ENCODE results near the gene CHRNE.
"Not testable (repeated sequence)": the region's sequence is repeated elsewhere in the genome, so short reads cannot be mapped to it uniquely, and the experiment has no call there.

Gene CHRNE

DNA sequence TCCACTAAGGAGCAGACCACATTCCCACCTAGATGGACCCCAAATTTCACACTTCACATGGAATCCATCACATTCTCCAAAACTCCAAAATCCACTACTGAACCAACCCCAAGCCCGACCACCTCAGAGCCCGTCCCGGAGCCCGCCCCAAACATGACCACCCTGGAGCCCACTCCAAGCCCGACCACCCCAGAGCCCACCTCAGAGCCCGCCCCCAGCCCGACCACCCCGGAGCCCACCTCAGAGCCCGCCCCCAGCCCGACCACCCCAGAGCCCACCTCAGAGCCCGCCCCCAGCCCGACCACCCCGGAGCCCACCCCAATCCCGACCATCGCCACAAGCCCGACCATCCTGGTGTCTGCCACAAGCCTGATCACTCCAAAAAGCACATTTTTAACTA is 30.7 kb upstream of the CHRNE start:
- no peak overlapping the region for H3K27ac ChIP-seq
- TF ChIP-seq CTCF (IDR thresholded peaks at IDR 0.05) (no peak), ZFX (IDR thresholded peaks at IDR 0.05; ENCODE audit: borderline replicate concordance) (no peak)

DNA sequence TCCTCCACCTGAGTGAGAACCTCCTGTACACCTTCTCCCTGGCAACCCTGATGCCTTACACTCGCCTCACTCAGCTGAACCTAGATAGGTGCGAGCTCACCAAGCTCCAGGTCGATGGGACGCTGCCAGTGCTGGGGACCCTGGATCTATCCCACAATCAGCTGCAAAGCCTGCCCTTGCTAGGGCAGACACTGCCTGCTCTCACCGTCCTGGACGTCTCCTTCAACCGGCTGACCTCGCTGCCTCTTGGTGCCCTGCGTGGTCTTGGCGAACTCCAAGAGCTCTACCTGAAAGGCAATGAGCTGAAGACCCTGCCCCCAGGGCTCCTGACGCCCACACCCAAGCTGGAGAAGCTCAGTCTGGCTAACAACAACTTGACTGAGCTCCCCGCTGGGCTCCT is 29.9 kb upstream of the CHRNE start:
- no peak for TF ChIP-seq ZFX (IDR thresholded peaks at IDR 0.05; ENCODE audit: borderline replicate concordance)

DNA sequence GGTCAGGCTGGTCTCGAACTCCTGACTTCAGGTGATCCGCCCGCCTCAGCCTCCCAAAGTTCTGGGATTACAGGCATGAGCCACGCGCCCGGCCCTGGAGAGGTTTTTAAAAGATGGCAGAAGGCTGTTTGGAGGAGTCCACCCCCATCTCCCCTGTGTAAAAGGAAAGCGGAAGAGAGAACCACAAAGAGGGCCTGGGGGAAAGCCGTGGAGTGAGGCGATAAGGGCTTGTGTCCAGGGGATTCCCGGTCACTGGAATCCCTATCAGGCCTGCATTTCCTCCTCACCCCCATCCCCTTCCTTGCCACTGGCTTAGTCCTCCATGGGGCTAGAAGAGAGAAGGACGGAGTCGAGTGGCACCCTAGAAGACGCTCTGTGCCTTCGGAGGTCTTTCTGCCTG is 29.1 kb upstream of the CHRNE start, which contains the start of gene GP1BA:
GP1BA (plus strand) TSS at position 315 of the 400 bp plus-strand sequence. CDS start 328 bp downstream, outside the sequence.
- TF ChIP-seq ZFX (IDR thresholded peaks at IDR 0.05; ENCODE audit: borderline replicate concordance) (no peak), CTCF (IDR thresholded peaks at IDR 0.05) (no peak)
- no peak within 1 kb of the TSS for H3K27ac ChIP-seq

More for the DNA sequence above, 29.9 kb upstream of the CHRNE start:
- no peak overlapping the region for H3K27ac ChIP-seq

- TF ChIP-seq CTCF (IDR thresholded peaks at IDR 0.05), result no peak
- TF ChIP-seq ZFX (IDR thresholded peaks at IDR 0.05; ENCODE audit: borderline replicate concordance), result no peak
- H3K27ac ChIP-seq, result no peak overlapping the region
Measured at GRCh38 chr17:4928881-4929280, 26.0 kb upstream of the CHRNE start.

DNA sequence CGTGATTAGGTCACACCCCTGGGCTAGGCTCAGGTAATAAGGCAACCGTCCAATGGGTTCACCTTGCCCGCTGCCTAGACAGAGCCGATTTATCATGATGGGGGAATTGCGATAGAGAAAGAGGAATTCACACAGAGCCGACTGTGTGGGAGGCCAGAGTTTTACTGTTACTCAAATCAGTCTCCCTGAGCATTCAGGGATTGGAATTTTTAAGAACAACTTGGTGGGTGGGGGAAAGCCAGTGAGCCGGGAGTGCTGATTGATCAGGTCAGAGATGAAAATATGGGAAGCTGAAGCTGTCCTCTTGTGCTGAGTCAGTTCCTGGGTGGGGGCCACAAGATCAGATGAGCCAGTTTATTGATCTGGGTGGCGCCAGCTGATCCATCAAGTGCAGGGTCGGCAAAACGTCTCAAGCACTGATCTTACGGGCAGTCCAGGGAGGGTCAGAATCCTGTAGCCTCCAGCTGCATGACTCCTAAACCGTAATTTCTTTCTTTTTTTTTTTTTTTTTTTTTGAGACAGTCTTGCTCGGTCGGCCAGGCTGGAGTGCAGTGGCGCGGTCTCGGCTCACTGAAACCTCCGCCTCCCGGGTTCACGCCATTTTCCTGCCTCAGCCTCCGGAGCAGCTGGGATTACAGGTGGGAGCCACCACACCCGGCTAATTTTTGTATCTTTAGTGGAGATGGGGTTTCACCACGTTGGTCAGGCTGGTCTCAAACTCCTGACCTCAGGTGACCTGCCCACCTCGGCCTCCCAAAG is 23.9 kb upstream of the CHRNE start:
- not testable (repeated sequence) for H3K27ac ChIP-seq

DNA sequence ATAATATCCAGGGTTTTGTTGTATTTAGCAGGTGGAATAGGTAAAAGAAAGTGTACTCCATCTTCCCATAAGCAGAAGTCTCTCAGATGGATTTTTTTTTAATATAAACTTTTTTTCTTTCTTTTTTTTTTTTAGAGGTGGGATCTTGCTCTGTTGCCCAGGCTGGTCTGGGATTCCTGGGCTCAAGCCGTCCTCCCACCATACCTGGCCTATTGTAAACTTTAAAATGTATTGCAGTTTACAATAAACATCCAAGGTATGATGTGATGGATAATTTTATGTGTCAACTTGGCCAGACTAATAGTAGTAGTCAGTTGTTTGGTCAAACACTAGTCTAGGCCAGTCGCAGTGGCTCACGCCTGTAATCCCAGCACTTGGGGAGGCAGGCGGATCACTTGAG is 18.4 kb upstream of the CHRNE start:
- no peak for TF ChIP-seq CTCF (IDR thresholded peaks at IDR 0.05)
- TF ChIP-seq ZFX (IDR thresholded peaks at IDR 0.05; ENCODE audit: borderline replicate concordance), result no peak
- no peak overlapping the region for H3K27ac ChIP-seq

DNA sequence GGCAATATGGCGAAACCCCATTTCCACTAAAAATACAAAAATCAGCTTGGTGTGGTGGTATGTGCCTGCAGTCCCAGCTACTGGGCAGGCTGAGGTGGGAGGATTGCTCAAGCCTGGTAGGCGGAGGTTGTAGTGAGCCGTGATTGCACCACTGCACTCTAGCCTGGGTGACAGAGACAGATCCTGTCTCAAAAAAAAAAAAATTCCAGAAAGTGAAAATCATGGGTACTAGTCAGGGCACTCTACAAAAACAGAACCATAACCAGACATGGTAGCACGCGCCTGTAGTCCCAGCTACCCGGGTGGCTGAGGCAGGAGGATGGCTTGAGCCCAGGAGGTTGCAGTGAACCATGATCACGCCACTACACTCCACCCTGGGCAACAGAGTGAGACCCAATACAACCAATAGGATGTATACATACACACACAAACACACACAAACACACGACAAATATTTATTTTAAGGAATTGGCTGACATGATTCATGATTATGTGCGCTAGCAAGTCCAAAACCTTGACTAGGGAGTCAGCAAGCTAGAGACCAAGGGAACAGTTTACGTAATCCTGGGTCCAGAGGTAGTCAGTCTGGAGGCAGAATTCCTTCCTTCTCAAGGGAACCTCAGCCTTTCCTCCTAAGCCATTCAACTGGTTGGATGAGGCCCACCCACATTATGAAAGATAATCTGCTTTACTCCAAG is 17.6 kb upstream of the CHRNE start:
- TF ChIP-seq CTCF (IDR thresholded peaks at IDR 0.05), result no peak
- no peak overlapping the region for H3K27ac ChIP-seq

DNA sequence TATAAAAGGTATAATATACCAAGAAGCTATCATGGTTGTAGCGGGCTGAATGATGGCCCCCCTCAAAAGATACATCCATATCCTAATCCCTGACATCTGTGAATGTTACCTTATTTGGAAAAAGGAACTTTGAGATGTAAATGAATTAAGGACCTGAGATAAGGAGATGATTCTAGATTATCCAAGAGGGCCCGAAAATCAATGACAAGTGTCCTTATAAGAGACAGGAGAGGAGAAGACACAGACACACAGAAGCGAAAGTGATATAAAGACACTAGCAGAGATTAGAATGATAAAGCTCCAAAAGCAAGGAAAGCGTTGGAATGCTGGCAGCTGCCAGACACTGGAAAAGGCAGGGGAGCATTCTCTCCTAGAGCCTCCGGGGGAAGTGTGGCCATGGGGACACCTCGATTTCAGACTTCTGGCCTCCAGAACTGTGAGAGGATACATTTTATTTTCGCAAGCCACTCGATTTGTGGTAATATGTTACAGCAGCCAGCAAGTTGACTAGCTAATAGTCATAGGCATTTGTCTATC is 16.7 kb upstream of the CHRNE start:
- H3K27ac ChIP-seq, result no peak overlapping the region
- TF ChIP-seq CTCF (IDR thresholded peaks at IDR 0.05), result no peak
- TF ChIP-seq ZFX (IDR thresholded peaks at IDR 0.05; ENCODE audit: borderline replicate concordance), result no peak

- not testable (repeated sequence) for H3K27ac ChIP-seq
Measured at GRCh38 chr17:4914551-4914950, 11.7 kb upstream of the CHRNE start.
